ENCODE data around the gene SZRD1.

The SZRD1 gene

GRCh38 chr1:16425125-16426025 is 58.3 kb downstream of the SZRD1 start:
- intact Hi-C loops (cut with DNase I), result no loop called here
- peak in 1 of 42 donors; percentile 3 for DNase-seq

- no peak for DNase-seq
These were observed 63.6 kb downstream of the SZRD1 start for GRCh38 chr1:16430606-16431005.

GRCh38 chr1:16433030-16433429 is 66.0 kb downstream of the SZRD1 start:
- intact Hi-C loops (cut with DNase I), result no loop called here
- no peak for DNase-seq

More at GRCh38 chr1:16430606-16431005, 63.6 kb downstream of the SZRD1 start:
- intact Hi-C loops (cut with DNase I), result no loop called here

- intact Hi-C loops (cut with DNase I), result no loop called here
- no peak for DNase-seq
These were observed 67.0 kb downstream of the SZRD1 start for GRCh38 chr1:16434007-16434406.

GRCh38 chr1:16434501-16434900 is 67.5 kb downstream of the SZRD1 start:
- intact Hi-C loops (cut with DNase I), result no loop called here
- DNase-seq, result no peak

- peak in 11 of 42 donors; percentile 17 to 67 (median 30) for DNase-seq
- intact Hi-C loops (cut with DNase I), result no loop called here
These were observed 70.0 kb downstream of the SZRD1 start, which contains the start of gene SPATA21 for GRCh38 chr1:16436946-16437474. Gene SPATA21, minus strand, starts transcription at chr1:16437424. Its CDS starts 6,053 bp downstream, at chr1:16431371.

GRCh38 chr1:16438516-16438915 is 71.5 kb downstream of the SZRD1 start:
- no peak for DNase-seq
- intact Hi-C loops (cut with DNase I), result no loop called here

- no peak for DNase-seq
- intact Hi-C loops (cut with DNase I), result no loop called here
These were observed 71.9 kb downstream of the SZRD1 start for GRCh38 chr1:16438924-16439323.

GRCh38 chr1:16440131-16440469 is 73.1 kb downstream of the SZRD1 start:
- intact Hi-C loops (cut with DNase I), result loop anchor here (5.0 kb wide), 1 partner anchor 57 kb away; no protein-coding TSS in a partner anchor
- DNase-seq, result no peak

GRCh38 chr1:16440470-16441281 is 73.6 kb downstream of the SZRD1 start, which contains the start of gene NECAP2:
Gene NECAP2, plus strand, starts transcription at chr1:16440724. Its CDS starts 38 bp downstream, at chr1:16440762.
- intact Hi-C loops (cut with DNase I), result loop anchor here (5.0 kb wide), 1 partner anchor 57 kb away; no protein-coding TSS in a partner anchor
- peak; percentile 81 to 98 (median 95) for DNase-seq

- intact Hi-C loops (cut with DNase I), result loop anchor here (5.0 kb wide), 1 partner anchor 56 kb away; no protein-coding TSS in a partner anchor
- no peak for DNase-seq
These were observed 74.2 kb downstream of the SZRD1 start for GRCh38 chr1:16441282-16441665.

- DNase-seq, result no peak
- intact Hi-C loops (cut with DNase I), result loop anchor here (5.0 kb wide), 1 partner anchor 55 kb away; no protein-coding TSS in a partner anchor
These were observed 75.2 kb downstream of the SZRD1 start for GRCh38 chr1:16442265-16442664.

- intact Hi-C loops (cut with DNase I), result loop anchor here (5.0 kb wide), 1 partner anchor 54 kb away; no protein-coding TSS in a partner anchor
These were observed 75.9 kb downstream of the SZRD1 start for GRCh38 chr1:16442941-16443340.

GRCh38 chr1:16443975-16444770 is 77.1 kb downstream of the SZRD1 start:
- intact Hi-C loops (cut with DNase I), result loop anchor here (5.0 kb wide), 1 partner anchor 53 kb away; no protein-coding TSS in a partner anchor

More at GRCh38 chr1:16442941-16443340, 75.9 kb downstream of the SZRD1 start:
- no peak for DNase-seq

GRCh38 chr1:16445052-16445451 is 78.0 kb downstream of the SZRD1 start:
- intact Hi-C loops (cut with DNase I), result no loop called here
- no peak for DNase-seq

More at GRCh38 chr1:16443975-16444770, 77.1 kb downstream of the SZRD1 start:
- no peak for DNase-seq

GRCh38 chr1:16446116-16446515 is 79.1 kb downstream of the SZRD1 start:
- intact Hi-C loops (cut with DNase I), result no loop called here
- no peak for DNase-seq

GRCh38 chr1:16447641-16448040 is 80.6 kb downstream of the SZRD1 start:
- no peak for DNase-seq
- intact Hi-C loops (cut with DNase I), result no loop called here
